Measurements from ENCODE around the gene PJA1. TPM values are rescaled to one million over a fixed set of nuclear protein-coding genes. Genes with fewer than 3 reads are reported as not detected.

The PJA1 gene, protein sequence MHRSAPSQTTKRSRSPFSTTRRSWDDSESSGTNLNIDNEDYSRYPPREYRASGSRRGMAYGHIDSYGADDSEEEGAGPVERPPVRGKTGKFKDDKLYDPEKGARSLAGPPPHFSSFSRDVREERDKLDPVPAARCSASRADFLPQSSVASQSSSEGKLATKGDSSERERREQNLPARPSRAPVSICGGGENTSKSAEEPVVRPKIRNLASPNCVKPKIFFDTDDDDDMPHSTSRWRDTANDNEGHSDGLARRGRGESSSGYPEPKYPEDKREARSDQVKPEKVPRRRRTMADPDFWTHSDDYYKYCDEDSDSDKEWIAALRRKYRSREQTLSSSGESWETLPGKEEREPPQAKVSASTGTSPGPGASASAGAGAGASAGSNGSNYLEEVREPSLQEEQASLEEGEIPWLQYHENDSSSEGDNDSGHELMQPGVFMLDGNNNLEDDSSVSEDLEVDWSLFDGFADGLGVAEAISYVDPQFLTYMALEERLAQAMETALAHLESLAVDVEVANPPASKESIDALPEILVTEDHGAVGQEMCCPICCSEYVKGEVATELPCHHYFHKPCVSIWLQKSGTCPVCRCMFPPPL
- 53.3 and 59.5 TPM in 2 replicates for total RNA-seq
- long read RNA-seq, transcript PJA1-203 (1 exons, 2,692 nt): minor isoform, 20 of 260 reads
- long read RNA-seq, transcript PJA1-201 (2 exons, 2,755 nt): minor isoform, 33 of 260 reads
- long read RNA-seq, transcript PJA1-202 (2 exons, 2,672 nt): major isoform, 156 of 260 reads
- long read RNA-seq, transcript PJA1-206 (2 exons, 887 nt): minor isoform, 30 of 260 reads
- long read RNA-seq, partial matches to known transcripts: 1 of 260 reads
- long read RNA-seq, other reads (novel, unspliced or antisense): 18 of 260 reads

DNA sequence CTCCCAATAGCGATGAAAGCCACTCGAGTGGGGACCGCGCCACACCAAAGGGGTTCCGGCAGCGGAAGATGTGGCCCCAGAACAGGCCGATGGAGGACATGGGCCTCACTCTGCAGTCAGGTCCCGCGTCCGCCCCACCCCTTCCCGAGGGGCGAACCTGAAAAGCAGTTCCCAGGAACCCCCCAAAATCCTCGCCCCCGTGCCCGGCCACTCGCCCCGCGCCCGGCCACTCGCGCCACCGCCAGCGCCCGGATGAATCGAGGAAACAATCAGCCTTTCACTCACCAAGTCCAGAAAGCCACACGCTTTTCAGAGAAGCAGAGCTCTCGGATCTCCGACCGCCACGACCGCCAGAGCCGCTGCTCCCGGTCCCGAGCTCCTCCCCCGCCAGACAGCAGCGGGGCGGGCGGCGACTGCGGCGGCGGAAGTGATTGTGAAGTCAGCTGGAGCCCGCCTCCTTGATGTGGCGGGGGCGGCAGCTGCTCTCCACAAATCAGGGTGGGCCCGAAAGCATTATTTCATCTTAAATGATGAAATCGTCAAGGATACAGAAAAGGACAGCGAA lies at the start of gene PJA1:
PJA1 (minus strand) TSS at position 367 of the 565 bp plus-strand sequence. CDS start 2,380 bp downstream, outside the sequence.
- peaks cover 6% of the 10 kb centered on the region for H3K9me3 Mint-ChIP-seq
- no peaks in the 10 kb centered on the region for H3K27me3 Mint-ChIP-seq (ENCODE audit: low read depth)
- TF ChIP-seq CTCF (conservative IDR thresholded peaks at IDR 0.05): no peak
- H3K36me3 Mint-ChIP-seq (ENCODE audit: low read depth): peaks cover 29% of the 10 kb centered on the region
- peak within 1 kb of the TSS; percentile 27 for H3K27ac Mint-ChIP-seq (ENCODE audit: unreplicated experiment)
- H3K4me1 Mint-ChIP-seq: peaks cover 27% of the 10 kb centered on the region
- DNase-seq (ENCODE audit: low read depth, low spot score): peak; percentile 49
- peak within 1 kb of the TSS; percentile 90 for H3K4me3 Mint-ChIP-seq

GRCh38 chrX:69214463-69214862 lies 49.2 kb upstream of the PJA1 start:
- Mint-ChIP-seq H3K27me3 (ENCODE audit: low read depth) (no peaks in the 10 kb centered on the region), H3K4me3 (no peak overlapping the region), H3K9me3 (peaks cover 3% of the 10 kb centered on the region), H3K4me1 (peaks cover 7% of the 10 kb centered on the region), H3K27ac (ENCODE audit: unreplicated experiment) (no peak overlapping the region), H3K36me3 (ENCODE audit: low read depth) (no peaks in the 10 kb centered on the region)
- no peak for DNase-seq (ENCODE audit: low read depth, low spot score)
- no peak for TF ChIP-seq CTCF (conservative IDR thresholded peaks at IDR 0.05)

- no peak for DNase-seq (ENCODE audit: low read depth, low spot score)
- no peak for TF ChIP-seq CTCF (conservative IDR thresholded peaks at IDR 0.05)
- H3K36me3 Mint-ChIP-seq (ENCODE audit: low read depth): no peaks in the 10 kb centered on the region
- no peak overlapping the region for H3K4me3 Mint-ChIP-seq
- peaks cover 7% of the 10 kb centered on the region for H3K4me1 Mint-ChIP-seq
- no peaks in the 10 kb centered on the region for H3K27me3 Mint-ChIP-seq (ENCODE audit: low read depth)
- peaks cover 5% of the 10 kb centered on the region for H3K9me3 Mint-ChIP-seq
- H3K27ac Mint-ChIP-seq (ENCODE audit: unreplicated experiment): no peak overlapping the region
Observed at GRCh38 chrX:69211701-69212100, 46.4 kb upstream of the PJA1 start.

DNA sequence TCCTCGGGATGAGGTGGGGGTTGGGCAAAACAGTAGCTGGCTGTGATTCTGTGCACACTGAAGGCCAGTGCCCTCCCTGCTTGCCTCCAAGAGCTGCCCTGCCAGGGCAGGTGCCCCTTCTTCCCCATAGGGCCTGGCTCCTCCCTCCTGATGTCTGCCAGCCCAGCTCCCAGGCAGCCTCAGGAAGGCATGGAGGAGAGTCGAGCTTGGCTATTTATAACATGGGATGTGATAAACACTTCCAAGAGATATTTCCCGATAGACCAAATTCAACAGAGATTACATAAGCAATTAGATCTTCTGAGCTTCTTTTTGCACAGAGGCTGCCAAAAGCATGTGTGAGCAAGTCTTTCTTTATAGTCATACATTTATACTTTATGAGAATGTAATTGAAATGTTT lies 45.3 kb upstream of the PJA1 start:
- H3K27ac Mint-ChIP-seq (ENCODE audit: unreplicated experiment): peak overlapping the region; percentile 35
- no peak for DNase-seq (ENCODE audit: low read depth, low spot score)
- TF ChIP-seq CTCF (conservative IDR thresholded peaks at IDR 0.05): no peak

GRCh38 chrX:69207216-69207615 lies 42.0 kb upstream of the PJA1 start:
- no peaks in the 10 kb centered on the region for H3K27me3 Mint-ChIP-seq (ENCODE audit: low read depth)
- TF ChIP-seq CTCF (conservative IDR thresholded peaks at IDR 0.05): no peak
- peaks cover 5% of the 10 kb centered on the region for H3K9me3 Mint-ChIP-seq

More for the DNA sequence above, 45.3 kb upstream of the PJA1 start:
- no peak overlapping the region for H3K4me3 Mint-ChIP-seq
- H3K27me3 Mint-ChIP-seq (ENCODE audit: low read depth): no peaks in the 10 kb centered on the region
- H3K4me1 Mint-ChIP-seq: peaks cover 4% of the 10 kb centered on the region
- H3K9me3 Mint-ChIP-seq: peaks cover 5% of the 10 kb centered on the region
- no peaks in the 10 kb centered on the region for H3K36me3 Mint-ChIP-seq (ENCODE audit: low read depth)

More at GRCh38 chrX:69207216-69207615, 42.0 kb upstream of the PJA1 start:
- no peak for DNase-seq (ENCODE audit: low read depth, low spot score)
- H3K4me3 Mint-ChIP-seq: no peak overlapping the region
- H3K36me3 Mint-ChIP-seq (ENCODE audit: low read depth): no peaks in the 10 kb centered on the region
- H3K27ac Mint-ChIP-seq (ENCODE audit: unreplicated experiment): no peak overlapping the region
- no peaks in the 10 kb centered on the region for H3K4me1 Mint-ChIP-seq

All from neural crest cell (in vitro differentiated cells).